DMS 273 treated with DMSO at 0.1 percent for 48 hours (cell line): Measurements from ENCODE around the gene RIPOR3.
"Not testable (repeated sequence)": the region's sequence is repeated elsewhere in the genome, so short reads cannot be mapped to it uniquely, and the experiment has no call there.

Experiments
- DNase-seq: peaks from one replicate; lab custom pipeline; 2025; lab: John Stamatoyannopoulos, UW

The RIPOR3 gene

DNA sequence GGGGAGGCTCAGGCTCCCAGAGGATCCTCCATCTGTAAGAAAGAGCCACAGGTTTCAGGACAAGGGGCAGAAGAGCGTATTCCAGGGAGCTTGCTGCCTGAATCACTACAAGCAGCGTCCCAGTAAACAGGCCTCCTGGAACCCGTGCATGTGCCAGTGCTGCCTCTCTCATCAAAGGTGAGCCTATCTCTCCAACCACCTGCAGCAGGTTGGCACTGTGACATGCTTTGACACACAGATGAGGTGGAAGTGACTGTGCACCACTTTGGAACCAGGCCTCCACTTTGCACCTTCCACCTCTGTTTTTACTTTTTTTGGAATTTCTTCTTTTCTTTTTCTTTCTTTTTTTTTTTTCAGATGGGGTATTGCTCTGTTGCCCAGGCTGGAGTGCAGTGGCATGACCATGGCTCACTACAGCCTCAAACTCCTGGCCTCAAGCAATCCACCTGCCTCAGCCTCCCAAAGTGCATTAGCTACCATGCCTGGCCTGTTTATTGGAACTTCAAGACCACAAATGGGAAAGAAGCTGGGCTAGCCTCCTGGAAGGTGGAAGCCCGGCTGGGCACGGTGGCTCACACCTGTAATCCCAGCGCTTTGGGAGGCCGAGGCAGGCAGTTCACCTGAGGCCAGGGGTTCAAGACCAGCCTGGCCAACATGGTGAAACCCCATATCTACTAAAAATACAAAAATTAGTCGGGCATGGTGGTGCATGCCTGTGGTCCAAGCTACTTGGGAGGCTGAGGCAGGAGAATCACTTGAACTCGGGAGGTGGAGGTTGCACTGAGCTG, 12.5 kb upstream of the RIPOR3 start:
- DNase-seq, result not testable (repeated sequence)

DNA sequence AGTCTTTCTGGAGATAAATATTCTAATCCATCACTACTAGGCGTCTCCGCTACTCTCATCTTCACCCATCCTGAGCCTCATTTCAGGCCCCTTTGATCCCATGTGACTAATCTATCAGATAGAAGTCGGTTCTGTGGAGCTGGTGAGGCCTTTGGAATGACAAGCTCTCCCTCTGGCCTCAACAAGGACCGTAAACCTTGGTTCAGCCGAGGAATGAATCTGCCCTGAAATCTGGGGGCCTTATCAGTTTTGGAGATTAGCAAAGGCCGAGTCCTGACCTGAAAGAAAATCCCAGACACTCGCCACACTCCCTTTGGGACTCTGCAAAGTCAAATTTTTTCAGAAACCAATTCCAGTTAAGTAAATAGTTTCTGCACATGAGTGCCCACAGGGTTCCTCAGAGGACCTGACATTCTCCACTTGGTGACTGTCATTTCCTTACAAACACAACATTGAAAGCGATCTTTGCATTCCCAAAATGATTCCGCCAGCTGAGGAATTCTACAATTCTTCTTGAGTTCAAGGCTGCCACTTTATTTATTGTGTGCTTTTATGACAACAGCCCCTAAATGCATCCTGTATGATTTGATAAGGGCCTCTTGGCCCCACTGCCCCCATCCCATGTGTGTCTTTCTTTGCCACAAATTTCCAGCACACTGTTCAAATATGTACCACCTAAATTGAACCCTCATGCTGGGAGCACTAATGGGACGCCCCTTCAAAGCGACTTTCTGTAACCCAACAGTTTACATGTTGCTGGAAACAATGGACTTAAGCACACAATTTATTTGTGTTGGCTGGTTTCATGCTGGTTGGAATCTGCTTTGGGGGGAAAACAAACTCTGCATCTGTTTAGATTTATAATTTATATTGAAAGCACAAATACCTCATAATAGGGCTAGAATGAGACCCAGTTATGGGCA, 10.0 kb upstream of the RIPOR3 start:
- DNase-seq, result no peak

DNA sequence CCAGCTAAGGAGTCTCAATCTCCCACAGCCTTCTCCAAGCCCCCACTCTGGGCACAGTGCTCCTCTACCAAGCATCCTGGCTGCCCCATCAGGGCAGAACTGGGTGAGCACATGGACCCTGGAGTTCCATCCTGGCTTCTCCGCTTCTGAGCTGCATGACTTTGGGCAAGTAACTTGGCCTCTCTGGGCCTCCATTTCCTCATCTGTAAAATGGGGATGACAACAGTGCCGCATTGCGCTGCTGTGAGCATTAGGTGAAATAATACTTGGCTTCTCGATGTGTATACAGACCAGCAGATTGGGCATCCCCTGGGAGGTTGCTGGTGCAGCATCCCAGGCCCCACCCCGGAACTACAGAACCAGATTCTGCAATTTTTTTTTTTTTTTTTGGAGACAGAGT, 8.3 kb upstream of the RIPOR3 start:
- DNase-seq, result no peak

DNA sequence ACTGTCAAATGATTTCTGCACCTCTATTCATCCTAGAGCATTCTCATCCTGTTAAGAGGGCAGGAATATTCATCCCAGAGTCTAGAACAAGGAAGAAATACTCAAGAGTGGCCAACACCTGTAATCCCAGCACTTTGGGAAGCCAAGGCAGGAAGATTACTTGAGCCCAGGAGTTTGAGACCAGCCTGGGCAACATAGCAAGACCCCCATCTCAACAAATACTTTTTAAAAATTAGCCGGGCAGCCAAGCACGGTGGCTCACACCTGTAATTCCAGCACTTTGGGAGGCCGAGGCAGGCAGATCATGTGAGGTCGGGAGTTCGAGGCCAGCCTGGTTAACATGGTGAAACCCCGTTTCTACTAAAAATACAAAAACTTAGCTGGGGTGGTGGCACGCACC, 6.9 kb upstream of the RIPOR3 start:
- not testable (repeated sequence) for DNase-seq

DNA sequence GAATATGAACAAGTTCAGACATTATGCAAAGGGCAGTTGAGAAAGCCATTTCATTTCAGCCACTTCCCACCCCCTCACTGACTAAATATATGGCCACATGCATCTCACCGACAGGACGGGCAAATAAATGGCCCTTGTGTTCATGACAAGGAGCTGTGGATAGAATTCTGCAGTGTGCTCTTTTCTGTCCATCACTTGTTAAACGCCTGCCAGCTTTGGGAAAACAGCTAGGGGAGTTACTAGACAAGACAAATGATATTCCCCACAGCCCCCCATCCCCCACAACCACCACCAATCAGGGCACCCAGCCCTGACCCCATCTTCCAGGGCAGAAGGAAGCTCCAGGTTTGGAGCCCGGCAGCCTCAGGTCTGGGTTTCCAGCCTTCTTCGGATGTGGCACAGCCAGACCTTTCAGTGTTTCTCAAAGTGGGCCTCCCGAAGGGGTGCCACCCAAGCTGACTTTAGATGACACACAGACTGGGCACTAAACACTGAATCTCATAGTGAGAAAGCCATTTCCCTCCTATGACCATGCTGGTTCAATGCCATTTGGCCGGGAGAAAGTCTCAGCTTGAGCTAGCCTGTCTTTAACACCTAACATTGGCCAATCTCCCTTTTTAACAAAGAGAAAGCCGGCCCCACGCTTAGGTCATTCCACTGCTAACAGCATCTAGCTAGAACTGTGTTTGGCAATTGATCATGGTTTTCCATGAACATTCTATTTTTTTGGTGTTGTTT, 4.0 kb upstream of the RIPOR3 start:
- no peak for DNase-seq

DNA sequence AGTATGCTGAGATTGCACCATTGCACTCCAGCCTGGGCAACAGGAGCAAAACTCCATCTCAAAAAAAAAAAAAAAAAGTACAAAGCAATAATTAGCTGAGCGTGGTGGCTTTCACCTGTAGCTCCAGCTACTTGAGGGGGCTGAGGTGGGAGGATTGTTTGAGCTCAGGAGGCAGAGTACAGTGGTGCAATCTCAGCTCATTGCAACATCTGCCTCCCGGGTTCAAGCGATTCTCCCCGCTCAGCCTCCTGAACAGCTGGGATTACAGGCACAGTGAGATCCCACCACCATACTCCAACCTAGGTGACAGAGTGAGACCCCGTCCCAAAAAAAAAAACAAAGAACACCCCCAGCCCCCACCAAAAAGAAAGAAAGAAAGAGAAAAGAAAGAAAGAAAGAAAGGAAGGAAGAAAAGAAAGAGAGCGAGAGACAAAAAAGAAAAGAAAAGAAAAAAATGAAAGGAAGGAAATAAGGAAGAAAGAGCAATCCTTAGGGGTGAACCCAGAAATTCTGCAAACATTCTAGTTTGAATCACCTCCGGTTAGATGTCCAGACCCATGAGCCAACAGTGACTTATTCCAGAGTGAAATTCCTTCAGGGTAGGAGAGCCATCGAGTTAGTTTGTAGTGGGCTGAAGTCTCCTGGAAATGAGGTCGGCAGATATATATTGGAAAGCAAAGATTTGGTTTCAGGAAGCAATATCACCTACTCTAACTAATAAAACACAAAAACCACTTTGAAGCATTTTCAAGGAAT, 3.2 kb upstream of the RIPOR3 start:
- no peak for DNase-seq

DNA sequence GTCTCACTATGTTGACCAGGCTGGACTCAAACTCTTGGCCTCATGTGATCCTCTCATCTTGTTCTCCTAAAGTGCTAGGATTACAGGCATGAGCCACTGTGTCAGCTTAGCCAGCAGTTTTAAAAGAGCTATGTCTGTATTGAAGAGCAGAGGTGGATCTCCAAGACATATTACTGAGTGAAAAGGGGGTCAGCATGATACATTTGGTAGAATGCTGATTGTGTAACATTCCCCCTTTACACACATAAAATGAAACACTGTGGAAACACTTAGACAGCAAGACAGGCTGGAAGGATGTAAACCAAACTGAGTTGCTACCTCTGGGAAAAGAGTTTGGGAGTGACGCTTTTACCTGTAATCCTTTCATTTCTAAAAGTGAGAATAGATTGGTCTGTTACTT, 1.7 kb upstream of the RIPOR3 start:
- DNase-seq, result no peak

DNA sequence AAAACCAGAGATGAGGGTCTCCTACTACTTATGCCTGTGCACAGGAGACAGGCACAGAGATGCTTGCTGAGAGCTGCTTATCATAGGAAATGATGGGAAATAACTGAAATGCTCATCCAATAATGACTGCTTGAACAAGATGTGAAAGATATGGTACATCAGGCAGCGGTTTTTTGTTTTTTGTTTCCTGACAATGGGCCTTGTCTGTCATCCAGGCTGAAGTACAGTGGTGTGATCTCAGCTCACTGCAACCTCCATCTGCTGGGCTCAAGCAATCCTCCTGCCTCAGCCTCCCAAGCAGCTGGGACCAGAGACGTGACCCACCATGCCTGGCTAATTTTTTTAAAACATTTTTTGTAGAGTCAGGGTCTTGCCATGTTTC, 1.2 kb upstream of the RIPOR3 start:
- no peak for DNase-seq

DNA sequence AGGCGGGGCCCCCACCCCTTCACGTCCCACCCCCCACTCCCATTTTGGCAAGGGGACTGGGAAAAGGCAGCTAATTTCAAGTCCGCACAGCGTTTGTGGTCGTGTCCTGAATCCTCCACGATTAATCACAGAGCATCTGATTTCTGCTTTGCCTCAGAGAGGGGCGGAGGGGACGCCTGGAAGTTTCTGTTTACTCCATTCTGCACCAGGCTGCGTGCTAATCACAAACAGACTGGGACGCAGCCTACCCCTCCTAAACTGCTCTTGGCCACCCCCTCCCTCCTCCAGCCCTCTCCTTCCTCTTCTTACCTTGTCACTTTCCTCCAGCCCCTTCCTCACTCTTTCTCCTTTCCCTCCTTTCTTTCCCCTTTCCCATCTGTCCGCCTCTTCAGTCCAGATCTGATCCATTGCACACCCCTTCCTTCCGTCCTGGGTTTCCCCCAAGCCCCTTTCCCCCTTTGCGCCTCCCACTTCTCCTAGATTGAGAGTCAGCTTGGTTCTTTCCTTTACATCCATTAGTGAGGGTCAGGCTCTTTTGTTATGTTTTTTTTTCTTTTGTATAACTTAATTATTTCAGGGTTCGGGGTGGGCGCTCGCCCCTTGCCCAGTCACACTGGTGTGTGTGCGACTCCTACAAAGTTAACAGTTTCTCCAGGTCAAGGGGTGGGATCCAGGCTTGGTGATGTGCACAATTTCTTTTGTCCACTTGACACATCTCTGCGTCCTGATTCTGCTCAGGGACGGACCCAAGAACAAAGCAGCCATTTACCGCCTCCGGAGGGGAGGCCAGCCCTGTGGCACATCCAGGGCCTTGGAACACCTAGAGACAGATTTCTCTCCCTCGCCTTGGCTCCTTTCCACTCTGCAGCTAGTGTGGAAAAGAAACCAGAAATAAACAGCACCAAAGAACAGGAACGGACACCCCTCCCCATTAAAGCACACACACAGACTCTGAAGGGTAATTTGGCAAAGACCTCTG, 520 bp upstream of the RIPOR3 start:
- no peak for DNase-seq

DNA sequence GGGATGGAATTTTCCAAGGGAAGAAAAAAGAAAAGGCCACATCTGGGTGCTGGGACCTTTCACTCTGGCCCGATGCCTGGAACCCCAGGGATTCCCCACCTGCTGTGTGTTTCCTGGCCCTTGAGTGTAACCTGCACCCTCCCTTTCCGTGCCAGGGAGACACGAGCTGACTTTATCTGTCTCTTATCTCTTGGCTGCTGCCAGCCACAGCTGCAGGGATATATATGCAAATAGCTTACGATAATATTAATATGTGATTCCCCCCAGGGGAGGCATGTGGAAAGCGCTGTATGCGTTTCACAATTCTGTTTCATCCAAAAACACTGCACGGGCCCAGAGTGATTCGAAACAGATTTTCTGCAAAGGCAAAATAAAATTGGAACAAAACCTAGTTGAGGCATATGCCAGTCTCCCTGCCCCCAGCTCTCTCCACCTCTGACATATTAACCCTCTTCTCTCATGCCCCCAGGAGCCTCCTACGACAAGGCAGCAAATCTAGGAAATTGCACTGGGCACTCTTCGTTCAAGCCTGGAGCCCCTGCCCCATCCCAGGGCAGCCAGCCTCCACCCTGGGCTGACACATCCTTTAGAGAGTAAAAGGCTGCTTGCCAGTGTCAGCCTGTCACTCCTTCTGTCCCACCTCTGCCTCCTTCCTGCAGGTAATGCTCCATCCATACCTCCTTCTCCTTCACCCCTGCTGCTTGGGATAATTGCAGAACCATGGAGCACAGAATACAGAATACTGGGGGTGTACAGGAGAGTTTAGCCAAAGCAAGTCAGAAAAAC, 1.3 kb downstream of the RIPOR3 start:
- no peak for DNase-seq

DNA sequence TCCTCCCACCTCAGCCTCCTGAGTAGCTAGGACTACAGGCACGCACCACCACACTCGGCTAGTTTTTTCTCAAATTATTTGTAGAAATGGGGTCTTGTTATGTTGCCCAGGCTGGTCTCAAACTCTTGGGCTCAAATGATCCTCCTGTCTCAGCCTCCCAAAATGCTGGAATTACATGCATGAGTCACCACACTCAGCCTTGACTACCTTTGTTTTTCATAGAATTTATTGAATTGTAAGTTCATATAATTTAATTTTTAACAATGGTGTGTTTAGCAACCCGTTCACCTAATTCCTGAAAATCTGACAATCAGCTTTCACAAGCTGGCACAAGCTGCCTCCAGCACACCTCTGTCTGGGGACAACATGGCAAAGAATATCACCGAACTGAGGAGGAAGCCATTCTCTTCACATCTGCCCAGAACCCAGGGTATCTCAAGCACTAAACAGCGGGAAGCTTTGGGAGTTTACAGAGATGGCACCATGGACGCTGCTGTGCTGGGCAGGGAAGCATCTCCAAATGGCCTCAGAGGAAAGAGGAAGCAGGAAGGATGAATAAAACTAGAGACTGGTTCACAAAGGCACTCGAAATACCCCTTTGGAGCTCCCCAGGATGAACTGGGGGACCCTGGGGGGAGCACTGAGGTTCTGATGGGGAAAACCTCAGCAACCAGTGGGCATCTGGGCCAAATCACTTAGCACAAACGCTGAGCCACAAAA, 2.9 kb downstream of the RIPOR3 start:
- no peak for DNase-seq

DNA sequence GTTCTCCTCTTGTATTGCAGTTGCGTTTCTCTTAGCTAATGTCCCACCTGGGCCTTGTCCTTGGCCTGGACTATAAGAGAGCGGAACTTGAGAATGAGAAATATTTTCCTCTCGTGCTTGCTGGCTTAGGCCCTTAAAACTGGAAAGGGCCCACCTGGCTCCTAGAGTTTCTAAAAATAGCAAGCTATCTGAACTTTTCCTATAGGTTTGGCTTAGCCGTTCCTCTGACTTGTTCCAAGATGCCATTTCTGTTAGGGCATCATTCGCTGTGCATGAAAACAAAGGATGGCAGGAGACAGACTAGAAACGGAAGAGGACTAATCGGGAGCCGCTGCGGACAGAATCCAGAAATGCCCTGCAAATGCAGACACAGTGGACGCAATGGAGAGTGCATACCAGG, 4.5 kb downstream of the RIPOR3 start:
- DNase-seq, result no peak

DNA sequence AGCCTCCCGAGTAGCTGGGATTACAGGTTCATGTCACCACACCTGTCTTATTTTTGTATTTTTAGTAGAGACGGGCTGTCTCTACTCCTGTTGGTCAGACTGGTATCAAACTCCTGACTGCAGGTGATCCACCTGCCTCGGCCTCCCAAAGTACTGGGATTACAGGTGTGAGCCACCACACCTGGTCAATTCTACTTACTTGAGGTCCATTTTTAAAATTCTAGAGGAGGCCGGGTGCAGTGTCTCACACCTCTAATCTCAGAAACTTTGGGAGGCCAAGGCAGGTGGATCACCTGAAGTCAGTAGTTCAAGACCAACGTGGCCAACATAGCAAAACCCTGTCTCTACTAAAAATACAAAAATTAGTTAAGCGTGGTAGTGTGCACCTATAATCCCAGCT, 7.8 kb downstream of the RIPOR3 start:
- no peak for DNase-seq

DNA sequence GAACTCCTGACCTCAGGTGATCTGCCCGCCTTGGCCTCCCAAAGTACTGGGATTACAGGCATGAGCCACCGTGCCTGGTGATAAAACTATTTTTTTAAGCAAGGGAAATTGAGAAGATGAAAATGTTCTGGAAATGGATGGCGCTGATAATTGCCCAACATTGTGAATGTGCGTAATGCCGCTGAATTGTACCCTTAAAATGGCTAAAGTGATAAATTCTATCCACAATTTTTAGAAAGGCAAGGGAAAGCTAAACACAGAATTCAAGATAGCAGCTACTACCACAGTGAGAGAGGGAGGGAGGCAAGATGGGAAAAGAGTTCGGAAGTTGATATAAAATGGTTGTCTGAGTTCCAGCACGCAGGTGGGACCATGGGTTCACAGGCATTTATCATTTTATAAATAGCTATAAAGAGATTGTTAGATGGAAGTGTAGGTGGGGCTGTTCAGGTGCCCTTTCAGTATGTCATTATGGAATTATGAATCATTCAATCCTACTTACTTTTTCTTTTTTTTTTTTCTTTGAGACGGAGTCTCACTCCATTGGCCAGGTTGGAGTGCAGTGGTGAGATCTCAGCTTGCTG, 8.3 kb downstream of the RIPOR3 start:
- no peak for DNase-seq

DNA sequence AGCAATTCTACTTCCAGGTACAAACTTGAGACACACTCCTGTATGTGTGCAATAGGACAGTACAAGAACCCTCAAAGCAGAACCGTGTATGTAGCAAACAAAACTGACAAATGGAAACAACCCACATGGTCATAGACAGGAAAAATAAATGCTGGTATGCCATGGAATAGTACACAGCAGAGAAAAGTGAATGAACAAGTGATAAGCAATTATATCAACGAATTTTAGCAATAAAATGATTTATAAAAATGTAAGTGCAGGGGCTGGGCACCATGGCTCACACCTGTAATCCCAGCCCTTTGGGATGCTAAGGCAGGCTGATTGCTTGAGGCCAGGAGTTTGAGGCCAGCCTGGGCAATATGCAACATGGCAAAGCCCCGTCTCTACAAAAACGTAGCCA, 9.3 kb downstream of the RIPOR3 start:
- DNase-seq, result no peak

DNA sequence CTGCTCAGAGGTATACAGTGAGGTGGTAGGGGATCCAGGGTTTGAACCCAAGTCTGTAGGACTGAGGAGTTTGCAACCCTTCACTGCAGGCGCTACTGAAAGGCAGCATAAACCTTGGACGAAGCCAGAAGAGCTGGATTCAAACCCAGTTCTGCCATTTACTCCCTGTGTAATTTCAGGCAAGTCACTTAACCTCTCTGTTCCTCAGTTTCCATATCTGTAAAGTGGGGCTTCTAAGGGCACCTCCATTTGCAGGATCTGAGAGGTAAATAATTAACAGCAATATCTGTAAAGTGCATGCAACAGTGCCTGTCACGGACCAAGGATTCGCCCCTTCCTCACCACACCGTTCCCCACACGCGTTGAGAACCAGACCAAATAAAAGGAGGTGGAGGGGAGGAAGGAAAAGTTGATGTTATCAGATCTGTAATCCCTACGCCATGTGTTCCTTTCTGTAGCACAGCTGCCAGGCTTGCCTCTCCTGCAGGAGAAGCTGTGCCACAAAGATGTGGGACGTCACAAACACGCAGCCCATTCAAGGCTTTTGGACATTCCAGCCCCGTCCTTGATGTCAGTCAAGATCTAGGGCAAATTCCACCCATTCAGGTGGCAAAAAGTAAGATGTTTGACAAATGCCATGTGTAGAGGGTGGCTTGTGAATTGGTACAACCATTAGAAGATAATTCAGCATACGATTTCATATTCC, 9.8 kb downstream of the RIPOR3 start:
- DNase-seq, result no peak

DNA sequence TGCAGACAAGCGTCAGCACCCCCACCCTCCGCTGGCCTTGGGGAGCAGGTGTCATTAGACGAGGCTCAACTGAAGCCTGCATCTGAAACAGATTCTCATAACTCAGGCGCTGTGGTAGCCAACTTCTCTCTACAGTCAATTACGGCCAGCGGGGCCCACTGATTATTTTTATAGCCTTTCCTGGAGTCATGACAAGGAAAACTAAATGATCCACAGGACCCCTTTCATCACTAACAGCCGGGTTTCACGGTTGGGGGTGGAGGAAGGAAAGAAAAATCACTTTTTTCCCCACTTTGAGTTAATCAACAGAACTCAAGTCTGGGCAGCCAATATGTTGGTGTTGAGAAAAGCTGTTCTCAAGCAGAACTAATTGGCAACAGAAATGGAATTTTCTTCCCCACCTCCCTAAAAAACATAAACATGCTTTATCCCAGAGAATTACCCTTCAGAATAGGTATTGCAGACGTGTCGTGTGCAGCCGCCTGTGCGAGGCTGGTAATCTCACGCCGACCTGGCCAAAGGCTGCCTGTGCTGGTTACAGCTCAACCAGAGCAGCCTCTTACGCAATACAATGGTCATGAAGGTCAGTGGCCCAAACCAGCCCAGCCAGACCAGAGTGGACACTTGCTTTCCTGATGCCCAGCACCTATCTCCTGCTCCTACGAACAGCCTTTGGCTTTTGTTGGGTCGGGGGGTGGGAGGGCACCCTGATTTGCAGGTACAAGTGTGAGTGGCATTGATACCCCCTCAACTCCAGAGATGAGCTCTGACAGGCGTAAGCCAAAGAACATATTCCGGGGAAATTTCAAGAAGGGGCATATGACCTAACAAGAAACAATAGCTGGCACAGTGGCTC, 11.0 kb downstream of the RIPOR3 start:
- no peak for DNase-seq
